GM12878 (cell line): ENCODE data around the gene KLF3.

ENCODE experiments used
- EP300 ChIP-seq, 2 experiments: fragments of 150-350 bp in 1 of 2; IDR thresholded peaks; 2 replicates each; pipeline ENCODE4 v1.6.1; 2011 to 2012; ENCODE audit warnings: low read depth in 2 of 2, low read length in 2 of 2, borderline replicate concordance in 1 of 2, improper control_type of control experiment in 1 of 2, inconsistent platforms in 1 of 2; ENCODE audit not compliant: control insufficient read depth in 1 of 2
- HDGF ChIP-seq: fragments of 450-650 bp; IDR thresholded peaks from 2 replicates; pipeline ENCODE4 v1.6.1; 2016; ENCODE audit warnings: antibody characterized with exemption
- RBBP5 ChIP-seq: fragments of 200-600 bp; sonication (generic); conservative IDR thresholded peaks from 2 replicates; pipeline ENCODE4 v1.6.1; 2016
- SMAD5 ChIP-seq: IDR thresholded peaks from 2 replicates; pipeline ENCODE4 v1.6.1; 2016; ENCODE audit warnings: antibody characterized with exemption, low read depth
- SMC3 ChIP-seq: IDR thresholded peaks from 2 replicates; pipeline ENCODE4 v1.6.1; 2011; ENCODE audit warnings: low read length, improper control_type of control experiment, borderline replicate concordance
- YY1 ChIP-seq: IDR thresholded peaks from 2 replicates; pipeline ENCODE4 v1.6.1; 2011; ENCODE audit warnings: low read depth, mild to moderate bottlenecking, low read length
- TF ChIP-seq, protein P1 (sequence below): IDR thresholded peaks from 2 replicates; pipeline ENCODE4 v1.6.1; 2012; ENCODE audit warnings: mild to moderate bottlenecking, low read depth, low read length
- TF ChIP-seq, protein P2 (sequence below), 3 experiments: IDR thresholded peaks in 2 of 3; conservative IDR thresholded peaks in 1 of 3; 2 replicates each; pipeline ENCODE4 v1.5.1; 2011; ENCODE audit warnings: low read depth in 3 of 3, low read length in 3 of 3, mild to moderate bottlenecking in 3 of 3, control low read depth in 2 of 3, moderate library complexity in 2 of 3, inconsistent platforms in 1 of 3, mixed read lengths in 1 of 3; ENCODE audit not compliant: control insufficient read depth in 2 of 3, insufficient read depth in 1 of 3; ENCODE audit errors: extremely low read depth in 1 of 3

DNA sequence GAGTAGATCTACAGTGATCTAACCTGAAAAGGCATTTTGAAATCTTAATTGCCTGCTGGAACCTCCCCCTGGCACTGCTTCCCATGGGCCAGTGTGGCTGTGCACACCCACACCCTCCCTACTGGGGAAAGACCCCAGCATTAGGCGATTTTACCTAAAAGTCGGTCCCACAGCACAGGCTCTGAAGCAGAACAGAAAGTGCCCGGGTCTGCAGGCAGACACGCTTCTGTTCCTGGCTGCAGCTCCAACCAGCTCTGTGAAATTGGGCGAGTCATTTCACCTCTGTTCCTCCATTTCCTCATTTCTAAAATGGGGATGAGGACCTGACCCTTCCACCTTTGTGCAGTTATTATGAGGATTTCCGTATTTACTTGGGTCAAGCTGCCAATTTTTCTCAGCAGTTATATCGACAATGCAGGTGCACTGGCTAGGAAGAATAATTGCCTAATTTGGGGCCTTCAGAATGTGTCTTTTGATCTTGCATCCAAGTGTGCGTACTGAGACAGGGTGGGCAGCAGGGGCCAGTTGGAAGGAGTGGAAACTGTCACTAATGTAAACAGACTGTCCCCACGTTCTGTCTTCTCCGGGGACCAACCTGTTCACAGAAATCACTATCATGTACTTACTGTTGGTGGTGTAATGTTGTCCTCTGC lies 7.1 kb downstream of the KLF3 start:
- TF ChIP-seq RBBP5 (no peak), SMC3 (no peak), YY1 (peak; percentile 81), EP300 (IDR thresholded peaks at IDR 0.05; ENCODE audit: borderline replicate concordance in 1 of 2, control insufficient read depth in 1 of 2, low read depth in 2 of 2, low read length in 2 of 2) (0 out of 4 replicates have a peak, but pooled peaks of 1 of the 2 experiments have one; percentile 12), SMAD5 (no peak), HDGF (no peak)
- TF ChIP-seq, protein P1, sequence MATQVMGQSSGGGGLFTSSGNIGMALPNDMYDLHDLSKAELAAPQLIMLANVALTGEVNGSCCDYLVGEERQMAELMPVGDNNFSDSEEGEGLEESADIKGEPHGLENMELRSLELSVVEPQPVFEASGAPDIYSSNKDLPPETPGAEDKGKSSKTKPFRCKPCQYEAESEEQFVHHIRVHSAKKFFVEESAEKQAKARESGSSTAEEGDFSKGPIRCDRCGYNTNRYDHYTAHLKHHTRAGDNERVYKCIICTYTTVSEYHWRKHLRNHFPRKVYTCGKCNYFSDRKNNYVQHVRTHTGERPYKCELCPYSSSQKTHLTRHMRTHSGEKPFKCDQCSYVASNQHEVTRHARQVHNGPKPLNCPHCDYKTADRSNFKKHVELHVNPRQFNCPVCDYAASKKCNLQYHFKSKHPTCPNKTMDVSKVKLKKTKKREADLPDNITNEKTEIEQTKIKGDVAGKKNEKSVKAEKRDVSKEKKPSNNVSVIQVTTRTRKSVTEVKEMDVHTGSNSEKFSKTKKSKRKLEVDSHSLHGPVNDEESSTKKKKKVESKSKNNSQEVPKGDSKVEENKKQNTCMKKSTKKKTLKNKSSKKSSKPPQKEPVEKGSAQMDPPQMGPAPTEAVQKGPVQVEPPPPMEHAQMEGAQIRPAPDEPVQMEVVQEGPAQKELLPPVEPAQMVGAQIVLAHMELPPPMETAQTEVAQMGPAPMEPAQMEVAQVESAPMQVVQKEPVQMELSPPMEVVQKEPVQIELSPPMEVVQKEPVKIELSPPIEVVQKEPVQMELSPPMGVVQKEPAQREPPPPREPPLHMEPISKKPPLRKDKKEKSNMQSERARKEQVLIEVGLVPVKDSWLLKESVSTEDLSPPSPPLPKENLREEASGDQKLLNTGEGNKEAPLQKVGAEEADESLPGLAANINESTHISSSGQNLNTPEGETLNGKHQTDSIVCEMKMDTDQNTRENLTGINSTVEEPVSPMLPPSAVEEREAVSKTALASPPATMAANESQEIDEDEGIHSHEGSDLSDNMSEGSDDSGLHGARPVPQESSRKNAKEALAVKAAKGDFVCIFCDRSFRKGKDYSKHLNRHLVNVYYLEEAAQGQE, result no peak
- TF ChIP-seq, protein P2, sequence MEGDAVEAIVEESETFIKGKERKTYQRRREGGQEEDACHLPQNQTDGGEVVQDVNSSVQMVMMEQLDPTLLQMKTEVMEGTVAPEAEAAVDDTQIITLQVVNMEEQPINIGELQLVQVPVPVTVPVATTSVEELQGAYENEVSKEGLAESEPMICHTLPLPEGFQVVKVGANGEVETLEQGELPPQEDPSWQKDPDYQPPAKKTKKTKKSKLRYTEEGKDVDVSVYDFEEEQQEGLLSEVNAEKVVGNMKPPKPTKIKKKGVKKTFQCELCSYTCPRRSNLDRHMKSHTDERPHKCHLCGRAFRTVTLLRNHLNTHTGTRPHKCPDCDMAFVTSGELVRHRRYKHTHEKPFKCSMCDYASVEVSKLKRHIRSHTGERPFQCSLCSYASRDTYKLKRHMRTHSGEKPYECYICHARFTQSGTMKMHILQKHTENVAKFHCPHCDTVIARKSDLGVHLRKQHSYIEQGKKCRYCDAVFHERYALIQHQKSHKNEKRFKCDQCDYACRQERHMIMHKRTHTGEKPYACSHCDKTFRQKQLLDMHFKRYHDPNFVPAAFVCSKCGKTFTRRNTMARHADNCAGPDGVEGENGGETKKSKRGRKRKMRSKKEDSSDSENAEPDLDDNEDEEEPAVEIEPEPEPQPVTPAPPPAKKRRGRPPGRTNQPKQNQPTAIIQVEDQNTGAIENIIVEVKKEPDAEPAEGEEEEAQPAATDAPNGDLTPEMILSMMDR (IDR thresholded peaks at IDR 0.05 in 2 of 3, conservative IDR thresholded peaks at IDR 0.05 in 1 of 3; ENCODE audit: control insufficient read depth in 2 of 3, extremely low read depth in 1 of 3, insufficient read depth in 1 of 3, low read depth in 3 of 3, low read length in 3 of 3), result no peak
